ENCODE measurements around the gene KIF5B. TPM values are rescaled to one million over a fixed set of nuclear protein-coding genes. Genes with fewer than 3 reads are reported as not detected.
"Not testable (repeated sequence)": the region's sequence is repeated elsewhere in the genome, so short reads cannot be mapped to it uniquely, and the experiment has no call there.

The KIF5B gene
- polyA plus RNA-seq, 2 donors = 24.5 to 30.3 TPM

DNA sequence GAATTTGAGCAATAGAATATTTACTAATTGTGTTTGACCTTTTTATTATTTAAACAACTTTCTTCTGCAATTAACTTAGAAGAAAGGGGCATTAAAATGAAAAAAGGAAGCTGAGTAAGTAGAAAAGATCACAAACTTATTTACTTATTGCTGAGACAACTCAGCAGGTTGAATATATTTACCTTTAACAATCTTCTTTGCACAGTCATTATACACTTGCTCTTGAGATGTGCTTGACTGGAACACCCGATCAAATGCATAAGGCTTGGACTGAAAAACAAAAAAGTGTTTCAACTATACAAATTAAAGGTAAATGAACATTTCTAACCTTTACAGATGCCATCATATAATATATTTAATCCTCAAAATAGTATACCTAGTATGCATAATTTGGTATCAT lies 7.9 kb downstream of the KIF5B start:
- Histone ChIP-seq H3K36me3 (ENCODE audit: control insufficient read depth in 2 of 2, insufficient read depth in 2 of 2, low read length in 1 of 2) (peaks cover under 1 to 5% of the 10 kb centered on the region in 2 donors), H3K27ac (ENCODE audit: low read depth in 2 of 2, low read length in 1 of 2) (no peak overlapping the region), H3K4me3 (ENCODE audit: low read depth in 1 of 2, low read length in 2 of 2) (no peak overlapping the region), H3K4me1 (ENCODE audit: control insufficient read depth in 2 of 2, insufficient read depth in 2 of 2, low read length in 1 of 2) (peaks cover 2 to 3% of the 10 kb centered on the region in 2 donors), H3K9me3 (ENCODE audit: control insufficient read depth in 2 of 2, insufficient read depth in 1 of 2, low read depth in 1 of 2, low read length in 1 of 2) (no peaks in the 10 kb centered on the region), H3K27me3 (ENCODE audit: control insufficient read depth in 1 of 2, insufficient read depth in 2 of 2, low read length in 2 of 2) (no peaks in the 10 kb centered on the region)
- WGBS, 2 donors = 89% methylated on average over 1 of the region's 1 CpG

DNA sequence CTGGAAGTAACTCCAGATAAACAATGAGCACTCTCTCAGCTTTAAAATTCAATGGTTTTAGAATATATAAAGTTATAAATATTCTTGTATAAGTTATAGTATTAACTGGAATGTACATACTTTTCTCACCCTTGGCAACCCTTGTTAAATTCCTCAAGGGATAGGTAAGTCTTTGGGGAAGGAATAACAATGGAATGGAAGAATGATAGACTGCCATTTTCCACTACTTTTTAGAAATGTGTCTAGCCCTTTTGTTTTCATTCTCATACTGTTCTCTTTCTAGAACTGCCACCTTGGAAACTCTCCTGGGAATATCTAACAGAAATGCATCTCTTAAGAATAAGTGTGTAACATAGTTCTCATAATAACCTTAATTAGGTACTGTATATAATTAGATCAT lies 8.3 kb downstream of the KIF5B start:
- Histone ChIP-seq H3K4me1 (ENCODE audit: control insufficient read depth in 2 of 2, insufficient read depth in 2 of 2, low read length in 1 of 2) (peaks cover 2 to 3% of the 10 kb centered on the region in 2 donors), H3K9me3 (ENCODE audit: control insufficient read depth in 2 of 2, insufficient read depth in 1 of 2, low read depth in 1 of 2, low read length in 1 of 2) (no peaks in the 10 kb centered on the region), H3K36me3 (ENCODE audit: control insufficient read depth in 2 of 2, insufficient read depth in 2 of 2, low read length in 1 of 2) (peaks cover 3 to 5% of the 10 kb centered on the region in 2 donors), H3K27me3 (ENCODE audit: control insufficient read depth in 1 of 2, insufficient read depth in 2 of 2, low read length in 2 of 2) (no peaks in the 10 kb centered on the region), H3K27ac (ENCODE audit: low read depth in 2 of 2, low read length in 1 of 2) (no peak overlapping the region), H3K4me3 (ENCODE audit: low read depth in 1 of 2, low read length in 2 of 2) (no peak overlapping the region)

DNA sequence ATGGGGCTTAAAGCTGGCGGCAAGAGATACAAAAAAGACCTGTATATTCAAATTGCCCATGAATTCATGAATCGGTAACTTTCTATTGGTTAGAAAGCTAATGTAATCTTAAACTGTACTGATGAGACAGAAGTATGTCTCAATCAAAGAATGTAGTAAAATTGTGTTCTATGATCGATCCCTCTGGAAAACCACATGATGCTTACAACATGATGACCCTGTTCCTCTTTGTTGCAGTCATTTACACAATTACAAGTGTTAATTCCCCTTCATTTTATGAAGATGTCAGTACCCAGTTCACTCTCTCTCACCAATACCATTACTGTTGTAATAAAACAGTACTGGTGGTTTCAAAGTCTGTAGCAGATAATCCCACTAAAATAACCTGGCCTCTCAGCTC lies 10.1 kb downstream of the KIF5B start:
- 96 to 97% methylated on average over 3 of the region's 3 CpGs for WGBS, 2 donors
- Histone ChIP-seq H3K36me3 (ENCODE audit: control insufficient read depth in 2 of 2, insufficient read depth in 2 of 2, low read length in 1 of 2) (peaks cover 3 to 5% of the 10 kb centered on the region in 2 donors), H3K27ac (ENCODE audit: low read depth in 2 of 2, low read length in 1 of 2) (no peak overlapping the region), H3K4me1 (ENCODE audit: control insufficient read depth in 2 of 2, insufficient read depth in 2 of 2, low read length in 1 of 2) (peaks cover 2 to 3% of the 10 kb centered on the region in 2 donors), H3K27me3 (ENCODE audit: control insufficient read depth in 1 of 2, insufficient read depth in 2 of 2, low read length in 2 of 2) (no peaks in the 10 kb centered on the region), H3K9me3 (ENCODE audit: control insufficient read depth in 2 of 2, insufficient read depth in 1 of 2, low read depth in 1 of 2, low read length in 1 of 2) (no peaks in the 10 kb centered on the region), H3K4me3 (ENCODE audit: low read depth in 1 of 2, low read length in 2 of 2) (no peak overlapping the region)

DNA sequence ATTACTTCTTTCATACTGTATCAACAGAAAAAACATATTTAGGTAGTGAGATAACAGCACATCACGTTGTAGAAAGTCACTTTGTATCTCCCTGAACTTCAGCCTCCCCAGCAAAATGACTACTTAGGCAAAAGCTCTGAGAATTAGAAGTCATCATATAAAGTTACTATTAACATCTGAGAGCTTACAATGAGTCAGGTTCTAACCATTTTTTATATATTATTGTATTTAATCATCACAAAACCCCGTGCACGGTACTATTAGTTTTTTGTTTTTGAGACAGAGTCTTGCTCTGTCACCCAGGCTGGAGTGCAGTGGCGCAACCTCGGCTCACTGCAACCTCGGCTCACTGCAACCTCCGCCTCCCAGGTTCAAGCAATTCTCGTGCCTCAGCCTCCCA lies 13.5 kb downstream of the KIF5B start:
- H3K4me3 ChIP-seq (ENCODE audit: low read depth in 1 of 2, low read length in 2 of 2); H3K9me3 ChIP-seq (ENCODE audit: control insufficient read depth in 2 of 2, insufficient read depth in 1 of 2, low read depth in 1 of 2, low read length in 1 of 2); H3K27me3 ChIP-seq (ENCODE audit: control insufficient read depth in 1 of 2, insufficient read depth in 2 of 2, low read length in 2 of 2); H3K4me1 ChIP-seq (ENCODE audit: control insufficient read depth in 2 of 2, insufficient read depth in 2 of 2, low read length in 1 of 2); H3K27ac ChIP-seq (ENCODE audit: low read depth in 2 of 2, low read length in 1 of 2); H3K36me3 ChIP-seq (ENCODE audit: control insufficient read depth in 2 of 2, insufficient read depth in 2 of 2, low read length in 1 of 2): not testable (repeated sequence)
- 71 to 72% methylated on average over 8 of the region's 8 CpGs for WGBS, 2 donors

DNA sequence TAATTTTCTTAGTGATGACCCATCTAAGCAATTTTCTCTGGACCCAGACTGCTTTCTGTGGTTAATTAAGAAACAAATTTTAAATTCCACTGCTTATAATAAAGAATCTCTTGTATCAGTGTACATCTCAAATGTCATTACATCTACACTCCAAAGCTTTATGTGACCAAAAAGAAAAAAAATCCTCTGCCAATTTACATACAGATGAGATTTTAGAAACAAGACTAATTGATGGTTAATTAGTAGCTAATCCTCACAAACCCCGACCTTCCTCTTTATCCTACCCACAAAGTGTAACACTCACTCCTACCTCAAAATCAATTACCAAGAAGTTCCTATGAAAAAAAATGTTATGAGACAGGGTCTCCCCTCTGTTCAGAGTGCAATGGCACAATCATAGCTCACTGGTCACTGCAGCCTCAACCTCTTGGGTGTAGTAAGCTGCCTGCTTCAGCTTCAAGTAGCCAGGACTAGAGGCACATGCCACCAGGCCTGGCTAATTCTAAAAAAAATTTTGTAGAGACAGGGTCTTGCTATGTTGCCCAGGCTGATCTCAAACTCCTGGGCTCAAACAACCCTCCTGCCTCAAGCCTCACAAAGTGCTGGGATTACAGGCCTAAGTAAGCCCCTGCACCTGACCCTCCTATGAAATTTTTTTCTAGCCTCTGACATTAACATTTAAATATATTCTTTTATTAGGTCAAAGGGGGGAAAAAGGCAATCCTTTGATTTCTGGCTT lies 14.8 kb downstream of the KIF5B start:
- 32 to 36% methylated on average over 1 of the region's 1 CpG for WGBS, 2 donors
- H3K4me1 ChIP-seq (ENCODE audit: control insufficient read depth in 2 of 2, insufficient read depth in 2 of 2, low read length in 1 of 2) = no peaks in the 10 kb centered on the region

DNA sequence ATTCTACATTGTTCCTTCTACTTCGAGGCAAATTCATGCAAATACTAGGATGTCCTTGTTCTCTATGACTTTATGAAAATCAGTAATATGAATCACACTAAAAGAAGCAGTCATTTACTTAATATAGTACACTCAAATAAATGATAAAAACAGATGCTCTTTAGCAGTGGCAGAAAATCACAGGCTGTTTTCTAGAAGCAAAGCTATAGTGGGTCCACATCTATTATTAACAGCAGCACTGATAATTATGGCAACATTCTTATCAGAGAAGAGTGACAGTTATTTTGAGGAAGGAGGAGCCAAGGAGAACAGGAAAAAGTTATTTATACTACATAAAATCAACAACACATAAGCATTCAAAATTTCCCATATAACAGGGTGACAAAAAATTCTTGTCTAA lies 16.5 kb downstream of the KIF5B start:
- Histone ChIP-seq H3K27ac (ENCODE audit: low read depth in 2 of 2, low read length in 1 of 2) (no peak overlapping the region), H3K27me3 (ENCODE audit: control insufficient read depth in 1 of 2, insufficient read depth in 2 of 2, low read length in 2 of 2) (no peaks in the 10 kb centered on the region), H3K4me1 (ENCODE audit: control insufficient read depth in 2 of 2, insufficient read depth in 2 of 2, low read length in 1 of 2) (no peaks in the 10 kb centered on the region), H3K36me3 (ENCODE audit: control insufficient read depth in 2 of 2, insufficient read depth in 2 of 2, low read length in 1 of 2) (peaks cover 0 to 3% of the 10 kb centered on the region in 2 donors), H3K4me3 (ENCODE audit: low read depth in 1 of 2, low read length in 2 of 2) (no peak overlapping the region), H3K9me3 (ENCODE audit: control insufficient read depth in 2 of 2, insufficient read depth in 1 of 2, low read depth in 1 of 2, low read length in 1 of 2) (no peaks in the 10 kb centered on the region)
- 79 to 84% methylated on average over 1 of the region's 1 CpG for WGBS, 2 donors

More for the DNA sequence above, 14.8 kb downstream of the KIF5B start:
- Histone ChIP-seq H3K36me3 (ENCODE audit: control insufficient read depth in 2 of 2, insufficient read depth in 2 of 2, low read length in 1 of 2) (peaks cover under 1 to 3% of the 10 kb centered on the region in 2 donors), H3K4me3 (ENCODE audit: low read depth in 1 of 2, low read length in 2 of 2) (no peak overlapping the region), H3K9me3 (ENCODE audit: control insufficient read depth in 2 of 2, insufficient read depth in 1 of 2, low read depth in 1 of 2, low read length in 1 of 2) (no peaks in the 10 kb centered on the region), H3K27me3 (ENCODE audit: control insufficient read depth in 1 of 2, insufficient read depth in 2 of 2, low read length in 2 of 2) (no peaks in the 10 kb centered on the region), H3K27ac (ENCODE audit: low read depth in 2 of 2, low read length in 1 of 2) (no peak overlapping the region)

DNA sequence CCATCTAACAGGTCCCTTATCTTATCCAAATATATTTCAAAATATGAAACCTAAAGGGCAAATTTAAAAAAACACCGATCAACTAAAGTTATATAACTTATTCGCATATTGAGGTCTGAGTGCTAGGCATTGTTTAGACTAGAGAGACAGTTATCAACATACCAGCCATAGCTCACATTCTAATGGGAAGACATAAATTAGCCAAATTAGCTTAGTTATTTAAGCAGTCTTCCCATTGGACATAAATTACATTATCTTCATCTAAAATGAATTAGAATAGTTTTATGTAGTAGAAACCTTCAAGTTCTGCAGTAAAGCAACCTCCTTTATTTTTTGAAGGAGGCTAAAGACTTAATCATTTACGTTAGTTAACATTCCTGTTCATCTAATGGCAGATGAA lies 17.4 kb downstream of the KIF5B start:
- 76 to 86% methylated on average over 3 of the region's 3 CpGs for WGBS, 2 donors
- H3K4me1 ChIP-seq (ENCODE audit: control insufficient read depth in 2 of 2, insufficient read depth in 2 of 2, low read length in 1 of 2) = no peaks in the 10 kb centered on the region
- no peaks in the 10 kb centered on the region for H3K27me3 ChIP-seq (ENCODE audit: control insufficient read depth in 1 of 2, insufficient read depth in 2 of 2, low read length in 2 of 2)
- peaks cover 3% of the 10 kb centered on the region in 2 donors for H3K36me3 ChIP-seq (ENCODE audit: control insufficient read depth in 2 of 2, insufficient read depth in 2 of 2, low read length in 1 of 2)
- no peak overlapping the region for H3K4me3 ChIP-seq (ENCODE audit: low read depth in 1 of 2, low read length in 2 of 2)
- no peak overlapping the region for H3K27ac ChIP-seq (ENCODE audit: low read depth in 2 of 2, low read length in 1 of 2)
- no peaks in the 10 kb centered on the region for H3K9me3 ChIP-seq (ENCODE audit: control insufficient read depth in 2 of 2, insufficient read depth in 1 of 2, low read depth in 1 of 2, low read length in 1 of 2)

DNA sequence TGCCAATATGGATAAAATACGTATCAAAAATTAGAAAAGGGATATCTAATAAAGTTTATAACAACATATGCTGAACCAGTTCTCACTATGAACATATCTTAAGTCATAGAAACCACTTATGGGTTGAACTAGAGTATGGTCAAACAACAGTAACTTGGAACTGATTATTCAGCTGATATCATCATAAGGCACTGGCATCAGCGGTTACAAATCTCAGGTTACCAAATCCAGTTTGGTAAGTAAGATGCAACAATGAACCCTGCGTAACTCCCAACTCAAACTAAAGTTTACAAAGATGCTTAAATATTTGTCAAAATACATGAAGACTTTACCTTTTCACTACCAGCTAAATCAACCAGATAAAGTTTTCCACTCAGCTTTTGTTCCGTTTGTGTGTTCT lies 19.3 kb downstream of the KIF5B start:
- Histone ChIP-seq H3K4me1 (ENCODE audit: control insufficient read depth in 2 of 2, insufficient read depth in 2 of 2, low read length in 1 of 2) (no peaks in the 10 kb centered on the region), H3K27me3 (ENCODE audit: control insufficient read depth in 1 of 2, insufficient read depth in 2 of 2, low read length in 2 of 2) (no peaks in the 10 kb centered on the region), H3K36me3 (ENCODE audit: control insufficient read depth in 2 of 2, insufficient read depth in 2 of 2, low read length in 1 of 2) (peaks cover 3 to 7% of the 10 kb centered on the region in 2 donors), H3K4me3 (ENCODE audit: low read depth in 1 of 2, low read length in 2 of 2) (no peak overlapping the region), H3K9me3 (ENCODE audit: control insufficient read depth in 2 of 2, insufficient read depth in 1 of 2, low read depth in 1 of 2, low read length in 1 of 2) (no peaks in the 10 kb centered on the region), H3K27ac (ENCODE audit: low read depth in 2 of 2, low read length in 1 of 2) (no peak overlapping the region)
- WGBS, 2 donors = 86 to 87% methylated on average over 4 of the region's 4 CpGs

DNA sequence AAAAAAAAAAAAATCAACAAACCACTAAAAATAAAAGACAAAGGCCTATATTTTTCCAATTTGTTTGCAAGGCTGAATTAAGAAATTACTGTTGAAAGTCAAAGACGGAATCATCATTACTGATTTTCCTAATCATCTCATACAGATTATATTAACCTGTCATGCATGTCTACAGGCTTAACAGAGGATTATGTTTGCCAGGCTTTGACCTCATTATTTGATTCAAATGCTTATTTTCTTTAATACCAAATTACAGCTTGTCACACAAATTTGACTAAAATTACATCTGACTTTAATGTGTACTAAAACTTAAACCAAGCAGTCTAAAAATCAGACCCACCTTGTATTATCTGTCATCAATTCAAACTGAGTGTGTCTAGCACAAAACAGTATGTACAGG lies 21.2 kb downstream of the KIF5B start:
- Histone ChIP-seq H3K4me1 (ENCODE audit: control insufficient read depth in 2 of 2, insufficient read depth in 2 of 2, low read length in 1 of 2) (no peaks in the 10 kb centered on the region), H3K9me3 (ENCODE audit: control insufficient read depth in 2 of 2, insufficient read depth in 1 of 2, low read depth in 1 of 2, low read length in 1 of 2) (no peaks in the 10 kb centered on the region), H3K36me3 (ENCODE audit: control insufficient read depth in 2 of 2, insufficient read depth in 2 of 2, low read length in 1 of 2) (peaks cover 3 to 7% of the 10 kb centered on the region in 2 donors), H3K27ac (ENCODE audit: low read depth in 2 of 2, low read length in 1 of 2) (no peak overlapping the region), H3K27me3 (ENCODE audit: control insufficient read depth in 1 of 2, insufficient read depth in 2 of 2, low read length in 2 of 2) (no peaks in the 10 kb centered on the region), H3K4me3 (ENCODE audit: low read depth in 1 of 2, low read length in 2 of 2) (no peak overlapping the region)
- 66 to 70% methylated on average over 1 of the region's 1 CpG for whole genome bisulfite sequencing, 2 donors

DNA sequence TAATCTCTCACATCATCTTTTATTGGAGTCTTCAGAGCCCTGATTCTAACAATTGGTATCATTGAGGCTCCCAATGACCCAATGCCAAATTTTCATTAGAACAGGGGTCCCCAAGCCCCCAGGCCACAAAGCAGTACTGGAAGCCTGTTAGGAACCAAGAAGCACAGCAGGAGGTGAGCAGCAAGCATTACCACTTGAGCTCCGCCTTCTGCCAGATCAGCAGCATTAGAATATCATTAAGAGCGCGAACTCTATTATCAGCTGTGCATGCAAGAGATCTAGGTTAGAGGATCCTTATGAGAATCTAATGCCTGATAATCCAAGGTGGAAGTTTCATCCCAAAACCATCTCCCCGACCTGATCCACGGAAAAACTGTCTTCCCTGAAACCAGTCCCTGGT lies 23.1 kb downstream of the KIF5B start:
- no peak overlapping the region for H3K27ac ChIP-seq (ENCODE audit: low read depth in 2 of 2, low read length in 1 of 2)
- no peak overlapping the region for H3K4me3 ChIP-seq (ENCODE audit: low read depth in 1 of 2, low read length in 2 of 2)
- H3K4me1 ChIP-seq (ENCODE audit: control insufficient read depth in 2 of 2, insufficient read depth in 2 of 2, low read length in 1 of 2) = no peaks in the 10 kb centered on the region
- H3K36me3 ChIP-seq (ENCODE audit: control insufficient read depth in 2 of 2, insufficient read depth in 2 of 2, low read length in 1 of 2) = peaks cover 3 to 7% of the 10 kb centered on the region in 2 donors
- H3K9me3 ChIP-seq (ENCODE audit: control insufficient read depth in 2 of 2, insufficient read depth in 1 of 2, low read depth in 1 of 2, low read length in 1 of 2) = no peaks in the 10 kb centered on the region
- no peaks in the 10 kb centered on the region for H3K27me3 ChIP-seq (ENCODE audit: control insufficient read depth in 1 of 2, insufficient read depth in 2 of 2, low read length in 2 of 2)
- 96 to 97% methylated on average over 5 of the region's 5 CpGs for WGBS, 2 donors
